DND-41 (cell line): ENCODE measurements around the gene RNF145.

Experiments used
- EZH2 ChIP-seq: IDR thresholded peaks from 3 replicates; pipeline ENCODE4 v1.6.1; 2012; ENCODE audit warnings: borderline replicate concordance, low read depth, mild to moderate bottlenecking, moderate library complexity, low read length, inconsistent platforms; ENCODE audit not compliant: severe bottlenecking
- TF ChIP-seq, protein P1 (sequence below): IDR thresholded peaks from 2 replicates; pipeline ENCODE4 v1.5.1; 2012; ENCODE audit warnings: borderline replicate concordance, low read length, moderate library complexity, mild to moderate bottlenecking; ENCODE audit not compliant: poor library complexity, severe bottlenecking; ENCODE audit errors: extremely low read depth

DNA sequence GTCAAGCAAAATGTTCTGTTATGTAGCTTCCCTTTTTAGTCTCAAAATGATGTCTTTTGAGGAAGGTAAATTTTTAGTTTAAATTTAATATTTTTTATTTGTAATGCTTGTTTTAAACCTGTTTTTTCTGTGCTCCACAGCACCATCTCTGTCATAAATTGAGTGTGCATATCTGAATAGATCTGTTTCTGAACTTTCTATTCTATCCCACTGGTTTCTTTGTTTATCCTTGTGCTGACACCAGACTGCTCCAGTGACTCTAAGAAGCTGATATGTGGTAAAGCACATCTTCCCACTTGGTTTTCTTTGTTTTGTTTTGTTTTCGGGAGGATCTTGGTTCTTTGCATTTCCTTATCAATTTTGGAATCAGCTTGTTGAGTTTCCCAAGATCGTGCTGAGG, 7.1 kb upstream of the RNF145 start:
- TF ChIP-seq, protein P1, sequence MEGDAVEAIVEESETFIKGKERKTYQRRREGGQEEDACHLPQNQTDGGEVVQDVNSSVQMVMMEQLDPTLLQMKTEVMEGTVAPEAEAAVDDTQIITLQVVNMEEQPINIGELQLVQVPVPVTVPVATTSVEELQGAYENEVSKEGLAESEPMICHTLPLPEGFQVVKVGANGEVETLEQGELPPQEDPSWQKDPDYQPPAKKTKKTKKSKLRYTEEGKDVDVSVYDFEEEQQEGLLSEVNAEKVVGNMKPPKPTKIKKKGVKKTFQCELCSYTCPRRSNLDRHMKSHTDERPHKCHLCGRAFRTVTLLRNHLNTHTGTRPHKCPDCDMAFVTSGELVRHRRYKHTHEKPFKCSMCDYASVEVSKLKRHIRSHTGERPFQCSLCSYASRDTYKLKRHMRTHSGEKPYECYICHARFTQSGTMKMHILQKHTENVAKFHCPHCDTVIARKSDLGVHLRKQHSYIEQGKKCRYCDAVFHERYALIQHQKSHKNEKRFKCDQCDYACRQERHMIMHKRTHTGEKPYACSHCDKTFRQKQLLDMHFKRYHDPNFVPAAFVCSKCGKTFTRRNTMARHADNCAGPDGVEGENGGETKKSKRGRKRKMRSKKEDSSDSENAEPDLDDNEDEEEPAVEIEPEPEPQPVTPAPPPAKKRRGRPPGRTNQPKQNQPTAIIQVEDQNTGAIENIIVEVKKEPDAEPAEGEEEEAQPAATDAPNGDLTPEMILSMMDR: no peak
- TF ChIP-seq EZH2: no peak
